ENCODE measurements around the gene GJA1. TPM values are rescaled to one million over a fixed set of nuclear protein-coding genes. Genes with fewer than 3 reads are reported as not detected.

The GJA1 gene
- total and polyA plus RNA-seq, 2 experiments from 2014 or later: 86.0 to 248 TPM

DNA sequence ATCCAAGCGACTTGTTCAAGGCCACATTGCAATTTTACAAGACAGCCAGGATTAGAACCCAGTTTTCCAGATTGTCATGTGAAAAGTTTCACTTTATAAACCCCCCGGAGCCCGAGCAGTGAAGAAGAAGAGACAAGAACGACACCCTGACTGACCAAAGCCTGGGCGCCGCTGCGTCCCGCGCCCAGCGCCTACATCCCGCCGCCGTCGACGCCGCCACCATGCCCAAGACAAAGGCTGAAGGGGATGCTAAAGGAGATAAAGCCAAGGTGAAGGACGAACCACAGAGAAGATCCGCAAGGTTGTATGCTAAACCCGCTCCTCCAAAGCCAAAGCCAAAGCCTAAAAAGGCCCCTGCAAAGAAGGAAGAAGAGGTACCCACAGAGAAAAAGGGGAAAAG is 27.1 kb upstream of the GJA1 start:
- Histone ChIP-seq H3K79me2 (no peaks in the 10 kb centered on the region), H3K9me3 (ENCODE audit: low read depth) (no peaks in the 10 kb centered on the region), H3K9me2 (replicated peaks; ENCODE audit: insufficient read depth) (no peaks in the 10 kb centered on the region), H3K27me3 (no peaks in the 10 kb centered on the region), H3K36me3 (replicated peaks; ENCODE audit: insufficient read depth, low read depth) (no peaks in the 10 kb centered on the region), H3K4me1 (ENCODE audit: insufficient read depth) (no peaks in the 10 kb centered on the region), H3K4me2 (no peak overlapping the region), H2AFZ (no peak overlapping the region), H3K4me3 (no peak overlapping the region), H3K27ac (no peak overlapping the region), H4K20me1 (ENCODE audit: insufficient read depth, poor library complexity, severe bottlenecking) (no peaks in the 10 kb centered on the region)
- 91% methylated on average over 18 of the region's 19 CpGs for WGBS (ENCODE audit: low lambda C conversion rate, missing lambda C conversion rate)
- no peak for DNase-seq (ENCODE audit: low spot score)
- no peak for TF ChIP-seq EZH2phosphoT487 (IDR thresholded peaks at IDR 0.05; ENCODE audit: low read depth, severe bottlenecking, unreplicated experiment)

GRCh38 chr6:121413879-121414278 is 21.6 kb upstream of the GJA1 start:
- Histone ChIP-seq H3K79me2 (no peaks in the 10 kb centered on the region), H2AFZ (no peak overlapping the region), H3K4me2 (no peak overlapping the region), H3K27ac (no peak overlapping the region), H3K36me3 (replicated peaks; ENCODE audit: insufficient read depth, low read depth) (no peaks in the 10 kb centered on the region), H4K20me1 (ENCODE audit: insufficient read depth, poor library complexity, severe bottlenecking) (no peaks in the 10 kb centered on the region), H3K27me3 (no peaks in the 10 kb centered on the region), H3K4me1 (ENCODE audit: insufficient read depth) (no peaks in the 10 kb centered on the region), H3K9me3 (ENCODE audit: low read depth) (no peaks in the 10 kb centered on the region), H3K9me2 (replicated peaks; ENCODE audit: insufficient read depth) (no peaks in the 10 kb centered on the region), H3K4me3 (no peak overlapping the region)
- no peak for DNase-seq (ENCODE audit: low spot score)
- TF ChIP-seq CTCF (IDR thresholded peaks at IDR 0.05; ENCODE audit: poor library complexity) (no peak), EZH2phosphoT487 (IDR thresholded peaks at IDR 0.05; ENCODE audit: low read depth, severe bottlenecking, unreplicated experiment) (no peak), EZH2 (IDR thresholded peaks at IDR 0.05; ENCODE audit: borderline replicate concordance) (no peak)
- 60% methylated on average over 2 of the region's 2 CpGs for WGBS (ENCODE audit: low lambda C conversion rate, missing lambda C conversion rate)

DNA sequence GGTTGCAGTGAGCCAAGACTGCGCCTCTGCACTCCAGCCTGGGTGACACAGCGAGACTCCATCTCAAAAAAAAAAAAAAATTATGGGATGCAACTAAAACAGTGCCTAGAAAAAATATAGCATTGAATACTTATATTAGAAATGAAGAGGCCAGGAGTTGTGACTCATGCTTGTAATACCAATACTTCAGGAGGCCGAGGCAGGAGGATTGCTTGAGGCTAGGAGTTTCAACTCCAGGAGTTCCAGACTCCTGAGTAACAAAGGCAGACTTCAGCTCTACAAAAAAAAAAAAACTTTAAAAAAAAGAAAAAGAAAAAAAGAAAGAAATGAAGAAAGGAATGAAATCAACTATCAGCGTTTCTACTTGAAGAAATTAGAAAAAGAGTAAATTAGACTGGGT is 17.1 kb upstream of the GJA1 start:
- H3K4me1 ChIP-seq (ENCODE audit: insufficient read depth): no peaks in the 10 kb centered on the region
- no peak overlapping the region for H3K27ac ChIP-seq
- H3K27me3 ChIP-seq: no peaks in the 10 kb centered on the region
- no peak overlapping the region for H2AFZ ChIP-seq
- 97% methylated on average over 4 of the region's 4 CpGs for WGBS (ENCODE audit: low lambda C conversion rate, missing lambda C conversion rate)
- DNase-seq (ENCODE audit: low spot score): no peak
- H3K79me2 ChIP-seq: no peaks in the 10 kb centered on the region
- no peaks in the 10 kb centered on the region for H3K9me2 ChIP-seq (replicated peaks; ENCODE audit: insufficient read depth)
- no peaks in the 10 kb centered on the region for H3K9me3 ChIP-seq (ENCODE audit: low read depth)
- no peak overlapping the region for H3K4me2 ChIP-seq
- H3K4me3 ChIP-seq: no peak overlapping the region
- H3K36me3 ChIP-seq (replicated peaks; ENCODE audit: insufficient read depth, low read depth): no peaks in the 10 kb centered on the region
- TF ChIP-seq EZH2phosphoT487 (IDR thresholded peaks at IDR 0.05; ENCODE audit: low read depth, severe bottlenecking, unreplicated experiment): no peak
- no peak for TF ChIP-seq CTCF (IDR thresholded peaks at IDR 0.05; ENCODE audit: poor library complexity)
- TF ChIP-seq EZH2 (IDR thresholded peaks at IDR 0.05; ENCODE audit: borderline replicate concordance): no peak
- H4K20me1 ChIP-seq (ENCODE audit: insufficient read depth, poor library complexity, severe bottlenecking): no peaks in the 10 kb centered on the region

DNA sequence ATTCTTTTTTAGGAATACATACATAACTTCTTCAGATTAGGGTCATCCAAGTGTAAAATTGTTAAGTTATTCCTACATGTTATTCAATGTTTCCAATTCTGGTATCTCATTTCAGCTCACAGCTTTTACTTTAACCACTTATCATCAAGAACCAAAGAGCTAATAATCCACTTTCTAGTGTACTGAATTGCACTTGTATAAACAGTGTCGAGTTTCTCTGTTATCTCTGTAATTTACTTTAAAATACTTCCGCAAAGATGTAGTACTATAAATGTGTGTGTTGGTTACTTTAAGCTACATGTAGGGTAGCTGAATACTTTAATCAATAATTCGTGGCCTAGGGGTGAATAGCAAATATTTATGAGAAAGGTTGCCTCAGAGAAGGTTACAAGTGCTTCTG is 8.8 kb upstream of the GJA1 start:
- Histone ChIP-seq H3K27ac (no peak overlapping the region), H2AFZ (no peak overlapping the region), H3K4me3 (no peak overlapping the region), H3K9me3 (ENCODE audit: low read depth) (no peaks in the 10 kb centered on the region), H3K4me1 (ENCODE audit: insufficient read depth) (no peaks in the 10 kb centered on the region), H3K27me3 (no peaks in the 10 kb centered on the region), H3K9me2 (replicated peaks; ENCODE audit: insufficient read depth) (no peaks in the 10 kb centered on the region), H3K4me2 (no peak overlapping the region), H3K79me2 (no peaks in the 10 kb centered on the region), H4K20me1 (ENCODE audit: insufficient read depth, poor library complexity, severe bottlenecking) (no peaks in the 10 kb centered on the region), H3K36me3 (replicated peaks; ENCODE audit: insufficient read depth, low read depth) (no peaks in the 10 kb centered on the region)
- TF ChIP-seq EZH2 (IDR thresholded peaks at IDR 0.05; ENCODE audit: borderline replicate concordance) (no peak), EZH2phosphoT487 (IDR thresholded peaks at IDR 0.05; ENCODE audit: low read depth, severe bottlenecking, unreplicated experiment) (no peak), CTCF (IDR thresholded peaks at IDR 0.05; ENCODE audit: poor library complexity) (no peak)
- no peak for DNase-seq (ENCODE audit: low spot score)
- WGBS (ENCODE audit: low lambda C conversion rate, missing lambda C conversion rate): 29% methylated on average over 3 of the region's 3 CpGs
